ENCODE measurements around the gene GPR143. TPM values are rescaled to one million over a fixed set of nuclear protein-coding genes. Genes with fewer than 3 reads are reported as not detected.

GPR143 gene
- polyA plus RNA-seq, 2 of the 4 experiments (the other 2 are of a cell fraction), result not detected

GRCh38 chrX:9690046-9690445 is 75.6 kb downstream of the GPR143 start (continued):
- TF ChIP-seq MAFK (IDR thresholded peaks at IDR 0.05; ENCODE audit: partially characterized antibody) (no peak), HOXB13 (CRISPR knock-in tag; IDR thresholded peaks at IDR 0.05; ENCODE audit: low read depth) (no peak), RCOR1 (IDR thresholded peaks at IDR 0.05; ENCODE audit: low read depth, low read length) (no peak), HOXA7 (CRISPR knock-in tag; IDR thresholded peaks at IDR 0.05) (no peak), HES2 (IDR thresholded peaks at IDR 0.05) (no peak), JUN (IDR thresholded peaks at IDR 0.05) (no peak), FOSL2 (IDR thresholded peaks at IDR 0.05) (no peak), FOSL2 (CRISPR knock-in tag; IDR thresholded peaks at IDR 0.05) (no peak)

- FAIRE-seq (no peak), ATAC-seq (no peak), DNase-seq (ENCODE audit: low read depth in 1 of 2, low spot score in 1 of 2) (no peak)
- POLR2A ChIA-PET, result no interaction called here
- H3K27ac ChIP-seq, result no peak overlapping the region
- 98% methylated on average over 17 of the region's 24 CpGs for WGBS (ENCODE audit: missing lambda C conversion rate)
- H3K4me2 ChIP-seq, result no peak overlapping the region
- no peaks in the 10 kb centered on the region for H3K4me1 ChIP-seq
- H3K4me3 ChIP-seq, result no peak overlapping the region
- TF ChIP-seq, protein P1, sequence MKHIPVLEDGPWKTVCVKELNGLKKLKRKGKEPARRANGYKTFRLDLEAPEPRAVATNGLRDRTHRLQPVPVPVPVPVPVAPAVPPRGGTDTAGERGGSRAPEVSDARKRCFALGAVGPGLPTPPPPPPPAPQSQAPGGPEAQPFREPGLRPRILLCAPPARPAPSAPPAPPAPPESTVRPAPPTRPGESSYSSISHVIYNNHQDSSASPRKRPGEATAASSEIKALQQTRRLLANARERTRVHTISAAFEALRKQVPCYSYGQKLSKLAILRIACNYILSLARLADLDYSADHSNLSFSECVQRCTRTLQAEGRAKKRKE (CRISPR knock-in tag; IDR thresholded peaks at IDR 0.05; ENCODE audit: low read depth), result no peak
- TF ChIP-seq HOXB5 (CRISPR knock-in tag; IDR thresholded peaks at IDR 0.05) (no peak), CHD4 (IDR thresholded peaks at IDR 0.05; ENCODE audit: borderline replicate concordance) (no peak), EHMT2 (IDR thresholded peaks at IDR 0.05; ENCODE audit: low read depth) (no peak), ZC3H11A (IDR thresholded peaks at IDR 0.05) (no peak), CBX2 (IDR thresholded peaks at IDR 0.05; ENCODE audit: borderline replicate concordance, low read depth) (no peak)
- no peaks in the 10 kb centered on the region for H3K9me3 ChIP-seq
- CTCF ChIA-PET, result no interaction called here
Observed at GRCh38 chrX:9688833-9689232, 76.8 kb downstream of the GPR143 start.

GRCh38 chrX:9687899-9688298 is 77.7 kb downstream of the GPR143 start:
- H3K27ac ChIP-seq, result no peak overlapping the region
- no peak for FAIRE-seq
- ATAC-seq, result no peak
- ChIA-PET POLR2A (no interaction called here), CTCF (no interaction called here)
- H3K9me3 ChIP-seq, result no peaks in the 10 kb centered on the region
- no peak overlapping the region for H3K4me3 ChIP-seq
- no peak for DNase-seq (ENCODE audit: low read depth in 1 of 2, low spot score in 1 of 2)
- no peaks in the 10 kb centered on the region for H3K4me1 ChIP-seq
- TF ChIP-seq RCOR1 (IDR thresholded peaks at IDR 0.05; ENCODE audit: low read depth, low read length) (no peak), FOXS1 (CRISPR knock-in tag; IDR thresholded peaks at IDR 0.05) (no peak), HES2 (IDR thresholded peaks at IDR 0.05) (no peak), REST (IDR thresholded peaks at IDR 0.05) (no peak), JUNB (IDR thresholded peaks at IDR 0.05) (no peak), ZC3H11A (IDR thresholded peaks at IDR 0.05) (no peak), CBX8 (IDR thresholded peaks at IDR 0.05) (no peak), PHF8 (IDR thresholded peaks at IDR 0.05; ENCODE audit: borderline replicate concordance, low read depth) (no peak)
- TF ChIP-seq, protein P2, sequence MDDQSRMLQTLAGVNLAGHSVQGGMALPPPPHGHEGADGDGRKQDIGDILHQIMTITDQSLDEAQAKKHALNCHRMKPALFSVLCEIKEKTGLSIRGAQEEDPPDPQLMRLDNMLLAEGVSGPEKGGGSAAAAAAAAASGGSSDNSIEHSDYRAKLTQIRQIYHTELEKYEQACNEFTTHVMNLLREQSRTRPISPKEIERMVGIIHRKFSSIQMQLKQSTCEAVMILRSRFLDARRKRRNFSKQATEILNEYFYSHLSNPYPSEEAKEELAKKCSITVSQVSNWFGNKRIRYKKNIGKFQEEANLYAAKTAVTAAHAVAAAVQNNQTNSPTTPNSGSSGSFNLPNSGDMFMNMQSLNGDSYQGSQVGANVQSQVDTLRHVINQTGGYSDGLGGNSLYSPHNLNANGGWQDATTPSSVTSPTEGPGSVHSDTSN (IDR thresholded peaks at IDR 0.05), result no peak
- TF ChIP-seq, protein P3, sequence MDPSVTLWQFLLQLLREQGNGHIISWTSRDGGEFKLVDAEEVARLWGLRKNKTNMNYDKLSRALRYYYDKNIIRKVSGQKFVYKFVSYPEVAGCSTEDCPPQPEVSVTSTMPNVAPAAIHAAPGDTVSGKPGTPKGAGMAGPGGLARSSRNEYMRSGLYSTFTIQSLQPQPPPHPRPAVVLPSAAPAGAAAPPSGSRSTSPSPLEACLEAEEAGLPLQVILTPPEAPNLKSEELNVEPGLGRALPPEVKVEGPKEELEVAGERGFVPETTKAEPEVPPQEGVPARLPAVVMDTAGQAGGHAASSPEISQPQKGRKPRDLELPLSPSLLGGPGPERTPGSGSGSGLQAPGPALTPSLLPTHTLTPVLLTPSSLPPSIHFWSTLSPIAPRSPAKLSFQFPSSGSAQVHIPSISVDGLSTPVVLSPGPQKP (IDR thresholded peaks at IDR 0.05; ENCODE audit: low read depth, low read length), result no peak
- TF ChIP-seq, protein P4, sequence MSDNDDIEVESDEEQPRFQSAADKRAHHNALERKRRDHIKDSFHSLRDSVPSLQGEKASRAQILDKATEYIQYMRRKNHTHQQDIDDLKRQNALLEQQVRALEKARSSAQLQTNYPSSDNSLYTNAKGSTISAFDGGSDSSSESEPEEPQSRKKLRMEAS (IDR thresholded peaks at IDR 0.05), result no peak
- H3K4me2 ChIP-seq, result no peak overlapping the region
- 100% methylated on average over 16 of the region's 27 CpGs for WGBS (ENCODE audit: missing lambda C conversion rate)
